ENCODE measurements around the gene HELQ. TPM values are rescaled to one million over a fixed set of nuclear protein-coding genes. Genes with fewer than 3 reads are reported as not detected.
A peak's percentile ranks its signal among the peaks of the same experiment; 100 is the strongest.
"Not testable (repeated sequence)": the region's sequence is repeated elsewhere in the genome, so short reads cannot be mapped to it uniquely, and the experiment has no call there.

Gene HELQ, protein sequence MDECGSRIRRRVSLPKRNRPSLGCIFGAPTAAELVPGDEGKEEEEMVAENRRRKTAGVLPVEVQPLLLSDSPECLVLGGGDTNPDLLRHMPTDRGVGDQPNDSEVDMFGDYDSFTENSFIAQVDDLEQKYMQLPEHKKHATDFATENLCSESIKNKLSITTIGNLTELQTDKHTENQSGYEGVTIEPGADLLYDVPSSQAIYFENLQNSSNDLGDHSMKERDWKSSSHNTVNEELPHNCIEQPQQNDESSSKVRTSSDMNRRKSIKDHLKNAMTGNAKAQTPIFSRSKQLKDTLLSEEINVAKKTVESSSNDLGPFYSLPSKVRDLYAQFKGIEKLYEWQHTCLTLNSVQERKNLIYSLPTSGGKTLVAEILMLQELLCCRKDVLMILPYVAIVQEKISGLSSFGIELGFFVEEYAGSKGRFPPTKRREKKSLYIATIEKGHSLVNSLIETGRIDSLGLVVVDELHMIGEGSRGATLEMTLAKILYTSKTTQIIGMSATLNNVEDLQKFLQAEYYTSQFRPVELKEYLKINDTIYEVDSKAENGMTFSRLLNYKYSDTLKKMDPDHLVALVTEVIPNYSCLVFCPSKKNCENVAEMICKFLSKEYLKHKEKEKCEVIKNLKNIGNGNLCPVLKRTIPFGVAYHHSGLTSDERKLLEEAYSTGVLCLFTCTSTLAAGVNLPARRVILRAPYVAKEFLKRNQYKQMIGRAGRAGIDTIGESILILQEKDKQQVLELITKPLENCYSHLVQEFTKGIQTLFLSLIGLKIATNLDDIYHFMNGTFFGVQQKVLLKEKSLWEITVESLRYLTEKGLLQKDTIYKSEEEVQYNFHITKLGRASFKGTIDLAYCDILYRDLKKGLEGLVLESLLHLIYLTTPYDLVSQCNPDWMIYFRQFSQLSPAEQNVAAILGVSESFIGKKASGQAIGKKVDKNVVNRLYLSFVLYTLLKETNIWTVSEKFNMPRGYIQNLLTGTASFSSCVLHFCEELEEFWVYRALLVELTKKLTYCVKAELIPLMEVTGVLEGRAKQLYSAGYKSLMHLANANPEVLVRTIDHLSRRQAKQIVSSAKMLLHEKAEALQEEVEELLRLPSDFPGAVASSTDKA
- 8.8 TPM for polyA plus RNA-seq (2013, experiment 1 of 2; ENCODE audit: insufficient read length)
- 8.0 TPM for polyA plus RNA-seq (2013, experiment 2 of 2; ENCODE audit: insufficient read length)

DNA sequence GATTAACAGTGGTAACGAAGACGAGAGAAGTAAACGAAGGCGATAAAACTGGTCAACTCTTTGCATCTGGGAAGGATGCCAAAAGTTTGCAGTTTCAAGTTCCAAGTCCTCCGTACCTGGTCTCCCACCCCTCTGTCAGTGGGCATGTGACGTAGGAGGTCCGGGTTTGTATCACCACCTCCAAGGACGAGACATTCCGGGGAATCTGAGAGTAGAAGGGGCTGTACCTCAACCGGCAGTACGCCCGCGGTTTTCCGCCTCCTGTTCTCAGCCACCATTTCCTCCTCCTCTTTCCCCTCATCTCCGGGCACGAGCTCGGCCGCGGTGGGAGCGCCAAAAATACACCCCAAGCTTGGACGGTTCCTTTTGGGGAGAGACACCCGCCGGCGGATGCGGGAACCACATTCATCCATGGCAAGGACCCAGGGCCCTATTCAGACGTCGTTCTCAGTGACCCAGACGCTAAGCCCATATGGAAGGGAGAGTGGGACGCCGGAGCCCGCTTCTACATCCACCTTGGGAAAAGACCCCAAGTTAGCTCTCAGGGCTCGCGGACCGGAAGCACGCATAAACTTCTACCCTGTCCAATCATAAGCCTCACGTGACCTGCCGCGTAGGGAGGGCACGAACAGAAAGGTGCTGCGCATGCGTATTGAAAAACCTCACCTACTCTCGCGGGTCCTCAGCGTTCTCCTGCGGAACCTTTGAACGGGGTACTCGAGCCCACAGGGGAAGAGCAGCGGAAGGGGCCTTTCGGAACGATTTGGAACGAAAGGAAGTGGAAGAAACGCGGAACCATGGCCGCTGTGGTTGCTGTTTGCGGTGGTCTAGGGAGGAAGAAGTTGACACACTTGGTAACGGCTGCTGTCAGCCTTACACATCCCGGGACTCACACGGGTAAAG lies at the start of gene HELQ, which contains the start of gene MRPS18C:
TSS of gene HELQ (minus strand) at position 543 of the 903 bp plus-strand sequence. CDS start at position 413, 130 bp downstream.
TSS of gene MRPS18C (plus strand) at position 778 of the 903 bp plus-strand sequence. CDS start at position 798, 20 bp downstream.
- DNase-seq = peak; percentile 99

DNA sequence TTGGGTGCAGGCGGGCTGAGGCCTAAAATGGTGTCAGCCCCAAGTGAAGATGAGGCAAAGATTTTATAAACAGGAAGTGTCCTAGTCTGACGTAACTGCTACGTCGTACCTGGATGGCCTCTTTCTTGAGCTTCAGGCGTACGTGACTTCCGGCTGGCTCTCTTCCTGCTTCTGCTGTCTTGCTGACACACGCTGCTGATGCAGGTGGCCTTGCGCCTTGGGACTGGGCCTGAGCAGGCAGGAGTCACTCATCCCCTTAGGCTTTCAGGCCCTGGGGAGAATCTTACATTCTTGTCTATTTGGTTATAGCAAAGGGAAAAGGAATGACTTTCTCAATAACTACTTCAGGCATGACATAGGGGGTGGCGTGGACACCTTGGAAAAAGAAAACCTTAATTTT lies 49.4 kb upstream of the HELQ start:
- DNase-seq = no peak

DNA sequence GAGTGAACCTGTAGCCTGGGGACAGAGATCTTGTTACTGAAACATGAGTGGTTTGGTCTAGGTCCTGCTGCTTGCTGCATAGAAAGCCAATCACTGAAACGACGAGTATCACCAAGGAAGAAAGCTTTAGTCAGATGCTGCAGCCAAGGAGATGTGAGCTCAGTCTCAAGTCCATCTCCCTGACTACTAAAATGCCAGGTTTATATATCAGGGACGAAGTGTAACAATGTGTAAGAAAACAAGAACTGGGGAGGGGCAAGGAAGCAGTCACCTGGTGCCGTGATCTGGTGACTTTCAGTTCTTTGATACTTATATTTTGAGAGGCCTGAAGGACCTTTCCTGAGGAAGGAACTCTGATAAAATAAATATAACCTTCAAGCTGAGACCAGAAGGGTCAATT lies 48.9 kb upstream of the HELQ start:
- no peak for DNase-seq

DNA sequence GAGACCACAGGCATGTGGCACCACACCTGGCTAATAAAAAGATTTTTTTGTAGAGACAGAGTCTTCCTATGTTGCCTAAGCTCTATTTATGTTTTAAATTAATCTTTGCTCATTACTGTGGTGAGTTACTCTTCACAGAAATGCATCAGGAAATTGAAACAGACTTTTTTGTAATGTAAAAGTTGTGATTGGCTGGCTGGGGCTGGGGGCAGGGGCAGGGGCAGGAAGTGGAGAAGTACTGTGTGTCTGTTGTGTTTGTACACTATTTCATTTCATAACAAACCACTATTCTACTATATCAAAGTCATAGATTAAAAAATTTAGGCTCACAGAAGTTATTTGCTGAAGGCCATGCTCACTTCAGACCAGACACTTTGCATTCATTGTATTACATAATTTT lies 48.4 kb upstream of the HELQ start:
- DNase-seq = no peak

DNA sequence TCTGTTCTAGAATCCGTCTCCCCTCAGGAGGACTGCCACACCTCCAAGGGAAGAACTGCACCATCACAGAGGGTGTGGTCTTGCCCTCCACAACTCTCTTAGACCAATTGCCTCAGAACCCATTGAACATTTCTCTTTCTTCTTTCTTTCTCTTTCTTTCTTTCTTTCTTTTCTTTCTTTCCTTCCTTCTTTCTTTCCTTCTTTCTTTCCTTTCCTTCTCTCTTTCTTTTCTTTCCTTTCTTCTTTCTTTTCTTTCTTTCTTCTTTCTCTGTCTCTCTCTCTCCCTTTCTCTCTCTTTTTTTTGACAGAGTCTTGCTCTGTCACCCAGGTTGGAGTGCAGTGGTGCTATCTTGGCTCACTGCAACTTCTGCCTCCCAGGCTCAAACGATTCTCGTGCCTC lies 46.0 kb upstream of the HELQ start:
- DNase-seq = not testable (repeated sequence)

DNA sequence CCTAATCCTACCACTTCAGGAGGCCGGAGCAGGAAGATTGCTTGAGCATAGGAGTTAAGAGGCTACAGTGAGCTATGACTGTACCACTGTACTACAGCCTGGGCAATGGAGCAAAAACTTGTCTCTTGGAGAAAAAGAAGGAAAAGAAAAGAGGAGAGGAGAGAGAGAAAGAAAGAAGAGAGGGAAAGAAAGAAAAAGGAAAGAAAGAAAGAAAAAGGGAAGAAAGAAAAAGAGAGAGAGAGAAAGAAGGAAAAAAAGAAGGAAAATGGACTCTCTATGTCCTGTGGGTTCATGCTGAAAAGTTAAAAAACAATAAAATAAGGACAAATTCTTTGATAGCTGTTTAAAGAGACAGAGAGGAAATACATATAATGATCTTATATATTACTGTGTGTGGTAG lies 42.6 kb upstream of the HELQ start:
- no peak for DNase-seq

DNA sequence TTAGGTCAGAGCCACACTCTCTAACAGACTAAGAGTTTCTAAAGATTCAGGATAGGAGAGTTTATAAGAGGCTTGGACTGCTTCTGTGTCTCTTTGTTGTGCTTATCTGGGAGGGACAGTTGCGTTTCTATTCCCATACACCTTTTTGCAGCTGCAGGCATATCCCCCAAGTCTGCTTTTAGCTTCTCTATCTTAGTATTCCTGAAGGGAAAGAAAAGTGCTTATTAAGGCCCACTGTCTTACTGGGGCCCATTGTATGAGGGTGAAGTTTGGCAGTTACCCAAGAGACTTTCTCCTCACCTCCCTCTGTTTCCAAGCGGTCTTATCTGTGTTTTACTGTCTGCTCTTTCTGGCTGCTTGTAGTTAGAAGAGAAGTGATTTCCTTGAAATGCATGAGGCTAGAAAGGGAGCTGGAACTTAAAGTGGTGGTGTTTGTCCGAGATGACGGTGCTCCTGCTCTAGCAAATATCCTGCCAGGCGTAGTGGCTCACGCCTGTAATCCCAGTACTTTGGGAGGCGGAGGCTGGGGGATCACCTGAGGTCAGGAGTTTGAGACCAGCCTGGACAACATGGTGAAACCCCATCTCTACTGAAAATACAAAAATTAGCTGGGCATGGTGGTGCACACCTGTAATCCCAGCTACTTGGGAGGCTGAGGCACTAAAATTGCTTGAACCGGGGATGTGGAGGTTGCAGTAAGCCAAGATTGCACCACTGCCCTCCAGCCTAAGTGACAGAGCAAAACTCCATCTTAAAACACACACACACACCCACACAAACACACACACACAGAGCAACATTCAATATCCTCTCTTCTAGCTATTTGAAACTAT lies 40.7 kb upstream of the HELQ start:
- DNase-seq = not testable (repeated sequence)

DNA sequence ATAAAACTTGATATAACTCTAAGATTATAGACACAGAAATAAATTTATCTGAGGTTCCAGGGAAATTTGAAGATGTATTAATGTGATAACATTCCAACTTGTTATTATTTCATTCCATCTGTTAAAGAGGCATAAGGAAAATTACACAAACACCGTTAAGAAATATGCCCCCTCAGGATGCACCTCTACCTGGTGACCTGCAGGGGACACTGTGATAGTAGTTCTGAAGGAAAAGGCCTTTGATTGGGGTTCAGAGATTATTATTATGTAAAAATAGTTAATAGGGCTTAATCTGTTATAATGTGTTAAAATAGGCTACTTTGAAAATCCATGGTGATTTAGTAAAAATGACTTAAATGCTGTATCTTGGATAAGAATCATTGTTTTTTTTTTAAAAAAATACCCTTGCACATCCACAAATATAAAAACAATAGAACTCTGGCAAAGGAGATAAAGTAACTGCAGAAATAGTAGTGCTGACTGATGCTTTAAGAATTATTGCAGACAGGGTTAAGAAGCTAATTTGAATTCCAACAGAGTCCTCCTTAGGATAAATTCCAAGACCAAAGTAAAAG lies 35.3 kb upstream of the HELQ start:
- DNase-seq = peak; percentile 13

DNA sequence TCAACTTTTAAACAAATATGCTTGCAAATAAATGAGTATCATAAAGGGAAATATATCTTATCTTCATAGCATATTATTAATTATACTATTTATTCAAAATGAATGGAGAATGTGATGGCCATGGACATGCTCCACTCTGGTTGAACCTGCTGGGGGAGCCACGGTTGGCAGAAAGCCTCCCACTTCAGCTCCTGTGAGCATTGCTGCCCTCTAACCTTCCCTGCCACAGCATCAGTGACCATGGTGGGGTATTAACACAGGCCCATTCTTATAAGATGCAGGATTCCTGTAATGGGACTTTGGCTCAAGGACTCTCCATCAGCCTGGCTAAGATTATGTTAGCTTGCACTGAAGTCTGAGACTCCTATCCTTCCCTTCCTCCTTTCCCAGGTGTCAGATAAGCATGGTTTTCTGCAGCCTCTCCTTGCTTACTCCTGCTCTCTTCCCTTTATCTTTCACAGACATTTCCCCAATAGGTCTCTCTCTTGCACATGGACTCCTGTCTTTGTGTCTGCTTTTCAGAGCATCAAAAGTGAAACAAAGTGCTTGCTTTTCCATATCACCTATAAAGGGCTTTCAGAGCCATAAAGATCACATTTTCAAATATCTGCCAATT lies 34.2 kb upstream of the HELQ start:
- no peak for DNase-seq

DNA sequence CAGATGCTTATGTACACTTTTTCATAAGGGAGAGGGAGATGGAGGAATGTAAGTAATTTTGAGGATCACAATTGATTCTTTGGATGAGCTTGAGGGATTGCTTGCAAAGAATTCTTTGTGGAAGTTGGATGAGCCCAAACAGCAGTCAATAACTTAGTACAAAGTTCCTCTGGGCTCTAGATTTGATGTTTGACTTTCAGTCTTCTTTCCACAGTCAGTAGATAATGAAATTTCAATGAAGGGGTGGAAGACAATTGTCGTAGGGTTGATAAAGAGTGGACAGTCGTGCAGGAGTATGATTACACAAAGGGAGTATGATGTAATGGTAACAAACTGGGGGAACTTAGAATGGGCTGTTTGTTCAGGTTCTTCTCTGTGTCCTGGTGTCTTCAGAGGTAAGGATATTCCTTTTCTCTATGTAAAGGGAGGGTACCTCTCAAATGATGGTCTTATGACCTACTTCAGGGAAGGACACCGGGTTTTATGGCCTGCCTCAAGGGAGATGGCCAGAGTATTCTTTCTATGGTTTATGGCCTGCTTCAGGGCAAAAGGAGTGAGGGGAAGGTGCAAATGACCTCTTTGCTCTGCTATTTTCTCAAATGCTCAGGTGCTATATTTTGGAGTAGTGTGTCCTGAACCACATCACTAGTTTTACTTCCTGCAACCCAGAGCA lies 31.0 kb upstream of the HELQ start:
- no peak for DNase-seq

DNA sequence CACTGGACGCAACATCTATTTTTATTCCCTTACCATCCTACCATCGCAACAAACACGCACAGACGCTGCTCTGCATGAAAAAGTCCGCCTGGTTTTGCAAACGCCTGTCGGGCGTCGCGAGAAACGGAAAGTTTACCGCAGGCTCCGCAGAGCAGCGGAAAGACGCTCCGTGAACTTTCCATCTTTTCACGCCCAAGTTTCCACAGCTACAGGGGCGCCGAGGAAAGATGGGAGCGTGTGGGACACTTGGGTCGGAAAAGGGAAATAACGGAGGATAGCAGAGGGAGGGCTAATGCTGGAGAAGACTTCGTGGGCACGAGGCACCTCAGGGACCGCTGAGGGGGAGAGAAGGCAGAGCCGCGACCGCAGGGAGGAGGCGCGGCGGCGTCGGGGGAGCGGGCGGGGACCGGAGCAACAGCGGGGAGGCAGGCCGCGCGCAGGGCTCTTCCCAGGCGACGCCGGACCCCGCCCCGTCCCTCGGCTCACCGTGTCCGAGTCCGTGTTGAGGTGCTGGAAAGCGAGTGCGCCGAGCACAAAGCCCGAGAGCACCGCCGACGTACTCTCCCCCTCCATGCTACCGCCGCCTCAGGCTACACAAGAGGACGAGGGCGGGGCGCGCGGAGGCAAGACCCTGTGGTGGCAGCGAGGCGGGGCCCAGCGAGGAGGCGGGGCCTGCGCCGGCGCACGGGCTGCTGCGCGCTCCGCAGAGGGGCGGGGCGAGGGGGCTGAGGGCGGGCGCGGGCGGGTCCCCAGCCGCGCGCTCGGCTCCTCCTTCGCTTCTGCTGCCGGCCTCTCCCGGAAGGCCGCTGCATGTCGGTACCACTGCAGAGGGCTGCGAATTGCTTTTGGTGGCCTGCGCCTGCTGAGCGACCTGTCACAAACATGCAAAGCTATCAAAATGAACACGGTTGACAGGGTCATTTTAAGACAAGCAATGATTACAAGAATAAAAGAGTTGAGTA lies 29.2 kb upstream of the HELQ start, which contains the start of gene ABRAXAS1:
TSS of gene ABRAXAS1 (minus strand) at position 601 of the 962 bp plus-strand sequence. CDS start at position 573, 28 bp downstream.
- DNase-seq = peak; percentile 94

DNA sequence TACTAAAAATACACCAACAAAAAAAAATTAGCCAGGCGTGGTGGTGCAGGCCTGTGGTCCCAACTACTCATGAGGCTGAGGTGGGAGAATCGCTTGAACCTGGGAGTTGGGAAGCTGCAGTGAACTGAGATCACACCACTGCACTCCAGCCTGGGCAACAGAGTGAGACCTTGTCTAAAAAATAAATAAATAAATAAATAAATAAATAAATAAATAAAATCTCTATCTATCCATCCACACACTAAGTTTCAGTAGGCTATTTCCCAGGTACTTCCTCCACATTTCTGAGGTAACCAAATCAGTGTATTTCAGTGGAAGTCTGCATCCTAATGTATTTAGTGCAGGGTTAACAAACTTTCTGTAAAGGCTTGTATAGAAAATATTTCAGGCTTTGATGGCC lies 18.3 kb upstream of the HELQ start:
- DNase-seq = no peak

DNA sequence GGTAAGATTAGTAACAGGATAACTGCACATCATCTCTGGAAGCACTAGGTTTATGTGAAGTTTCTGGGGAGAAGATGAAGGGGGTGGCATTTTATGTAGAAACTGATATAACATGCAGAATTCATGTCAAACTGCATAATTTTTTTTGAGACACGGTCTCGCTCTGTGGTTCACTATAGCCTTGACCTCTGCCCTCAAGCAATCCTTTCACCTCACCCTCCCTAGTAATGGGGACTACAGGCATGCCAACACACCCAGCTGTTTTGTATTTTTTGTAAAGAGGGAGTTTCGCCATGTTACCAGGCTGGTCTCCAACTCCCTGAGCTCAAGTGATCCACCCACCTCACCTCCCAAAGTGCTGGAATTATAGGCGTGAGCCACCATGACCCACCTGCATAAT lies 17.8 kb upstream of the HELQ start:
- no peak for DNase-seq

DNA sequence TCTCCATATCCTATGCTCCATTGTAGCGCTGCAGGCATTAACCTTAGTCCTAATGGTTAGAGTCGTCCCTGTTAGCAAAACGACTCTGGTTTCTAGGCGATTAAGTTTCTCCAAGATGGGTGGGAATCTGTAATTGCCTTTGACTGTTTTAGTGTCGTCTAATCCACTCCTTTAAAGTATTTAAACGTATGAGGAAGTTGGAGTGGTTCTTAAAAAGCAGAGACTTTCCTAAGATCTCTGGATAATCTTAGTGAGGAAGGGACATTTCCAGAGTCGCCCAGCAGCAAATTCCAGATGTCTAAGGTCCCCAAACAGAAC lies 520 bp upstream of the HELQ start:
- no peak for DNase-seq

DNA sequence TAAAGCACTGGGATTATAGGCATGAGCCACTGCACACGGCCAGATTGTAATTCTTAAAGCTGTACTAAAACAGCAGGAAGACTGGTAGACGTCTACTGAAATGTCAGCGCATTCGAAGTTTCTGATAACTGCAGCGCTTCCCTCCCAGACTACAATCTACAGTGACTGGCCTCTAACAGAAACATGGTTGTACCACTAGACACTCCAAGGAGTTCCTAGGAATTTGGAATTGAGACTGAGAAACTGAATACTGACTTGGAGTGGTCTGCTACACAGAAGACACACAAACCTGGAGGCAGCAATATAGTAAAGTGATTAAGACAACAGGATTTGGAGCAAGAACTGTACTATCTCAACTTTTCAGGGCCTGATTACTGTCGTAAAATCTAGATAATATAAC lies 937 bp downstream of the HELQ start:
- peak; percentile 2 for DNase-seq

DNA sequence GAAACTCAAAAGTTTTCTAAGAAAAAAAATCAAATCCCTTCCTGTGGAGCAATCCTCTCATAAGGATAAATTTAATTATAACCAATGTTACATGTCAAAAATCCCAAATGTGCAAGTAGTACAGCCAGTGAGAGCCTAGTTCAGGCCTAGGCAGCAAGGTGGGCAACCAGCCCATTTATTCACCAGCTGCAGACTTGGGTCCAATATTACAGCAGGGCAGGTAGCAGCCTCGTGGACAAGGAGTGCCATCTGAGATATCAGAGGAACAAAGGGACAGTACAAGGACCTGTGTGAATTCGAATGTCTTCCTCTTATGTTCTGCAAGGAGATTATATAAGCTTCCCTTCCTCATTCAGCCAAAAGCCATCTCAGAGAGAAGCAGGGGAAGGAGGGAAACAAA lies 6.6 kb downstream of the HELQ start:
- no peak for DNase-seq

DNA sequence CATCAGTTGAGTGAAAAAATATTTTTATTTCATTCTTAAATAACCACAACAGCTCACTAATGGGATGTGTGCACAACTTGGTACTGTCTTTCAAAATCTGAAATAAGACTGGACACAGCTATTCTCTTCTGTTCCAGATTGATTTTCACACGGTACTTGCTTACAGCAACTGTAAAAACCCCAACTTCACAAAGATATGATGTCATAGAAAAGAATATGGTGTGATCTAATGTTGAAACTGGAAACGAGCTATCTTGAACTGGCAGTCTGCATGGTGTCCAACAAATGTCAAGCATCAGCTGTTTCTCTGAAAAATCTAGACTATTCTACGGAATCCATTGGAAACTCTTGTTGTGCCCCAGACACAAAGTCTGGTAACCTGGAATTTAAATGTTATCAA lies 14.7 kb downstream of the HELQ start:
- DNase-seq = no peak

DNA sequence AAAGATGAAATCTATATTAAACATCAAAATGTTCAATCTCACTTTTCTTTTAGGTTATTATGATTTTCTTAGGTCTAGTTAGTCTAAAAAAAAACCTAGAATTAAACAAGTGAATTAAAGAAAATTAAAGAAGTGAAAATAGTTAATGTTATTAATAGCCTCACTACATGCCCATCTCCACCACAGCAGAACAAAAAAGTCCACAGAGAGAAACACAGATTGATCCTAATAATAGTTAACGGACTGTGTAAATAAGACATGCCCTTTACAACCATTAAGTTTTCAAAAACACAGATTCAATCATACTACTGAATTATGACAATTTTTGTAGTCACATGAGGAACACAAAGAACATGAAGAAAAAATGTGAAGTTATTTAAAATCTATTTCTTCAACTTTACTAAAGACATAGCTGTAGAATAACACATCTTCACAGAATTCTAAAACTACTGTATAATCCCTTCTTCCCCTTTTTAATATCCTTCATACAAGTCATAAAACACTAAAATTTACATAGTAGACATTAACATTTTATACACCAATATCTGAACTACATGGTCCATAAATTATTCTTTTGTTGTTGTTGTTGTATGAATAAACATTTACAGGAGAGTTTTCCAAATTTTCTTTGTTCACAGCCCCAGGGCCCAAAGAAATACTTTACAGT lies 15.3 kb downstream of the HELQ start:
- no peak for DNase-seq

All from fibroblast of skin of scalp (primary cell).